Femur (tissue), 1 donor: ENCODE measurements around the gene TMEM200A.
"Not testable (repeated sequence)": the region's sequence is repeated elsewhere in the genome, so short reads cannot be mapped to it uniquely, and the experiment has no call there.

ENCODE experiments used
- DNase-seq: peaks from one replicate; pipeline ENCODE4 v3.0.0-alpha.2; 2017

The TMEM200A gene

DNA sequence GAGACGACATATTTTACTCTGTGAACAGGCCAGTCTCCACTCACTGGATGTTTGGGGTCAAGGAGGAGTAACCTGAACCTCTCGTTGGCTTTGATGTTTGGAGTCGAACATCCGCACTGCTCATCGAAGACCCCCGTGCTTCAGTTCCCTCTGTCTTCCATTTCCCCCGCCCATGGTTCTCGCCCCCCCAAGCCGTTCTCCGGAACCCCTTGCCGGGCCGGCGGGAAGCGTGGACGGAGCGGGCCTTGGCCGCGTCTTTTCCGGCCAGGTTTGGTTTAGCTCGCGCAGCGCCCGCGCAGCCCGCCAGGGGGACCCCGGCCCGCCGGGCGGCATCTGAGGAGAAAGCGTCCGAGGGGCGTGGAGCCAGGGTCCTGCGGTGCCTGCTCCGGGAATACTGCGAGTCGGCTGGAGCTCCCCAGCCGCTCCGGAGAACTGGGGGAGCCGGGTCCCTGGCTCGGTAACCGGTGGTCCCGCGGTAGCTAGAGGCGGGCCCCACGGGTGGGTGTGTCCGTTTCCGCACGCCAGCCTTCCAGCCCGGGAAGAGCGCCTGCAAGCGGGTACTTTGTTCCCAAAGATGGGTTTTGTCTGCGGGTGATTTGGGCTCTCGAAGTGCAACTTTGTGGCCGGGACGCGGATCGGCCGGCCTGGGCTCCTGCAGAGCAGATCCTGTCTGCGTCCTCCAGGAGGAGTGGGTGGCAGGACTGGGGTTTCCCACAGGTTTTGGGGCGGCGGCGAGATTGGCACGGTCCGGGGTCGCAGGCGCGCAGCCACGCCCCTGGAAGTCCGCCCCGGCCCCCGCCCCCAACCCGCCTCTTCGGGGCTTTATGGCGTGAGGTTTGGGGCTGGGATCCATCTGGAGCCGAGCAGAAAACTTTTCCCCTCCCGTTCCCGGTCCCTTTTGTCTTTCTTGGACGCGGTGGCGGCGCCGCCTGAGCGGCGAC lies at the start of gene TMEM200A:
TSS of gene TMEM200A (plus strand) at position 852 of the 941 bp plus-strand sequence. CDS start 74,406 bp downstream, outside the sequence.
- DNase-seq, result peak; percentile 84

- no peak for DNase-seq
Measured at GRCh38 chr6:130320908-130321307, 44.9 kb upstream of the TMEM200A start.

DNA sequence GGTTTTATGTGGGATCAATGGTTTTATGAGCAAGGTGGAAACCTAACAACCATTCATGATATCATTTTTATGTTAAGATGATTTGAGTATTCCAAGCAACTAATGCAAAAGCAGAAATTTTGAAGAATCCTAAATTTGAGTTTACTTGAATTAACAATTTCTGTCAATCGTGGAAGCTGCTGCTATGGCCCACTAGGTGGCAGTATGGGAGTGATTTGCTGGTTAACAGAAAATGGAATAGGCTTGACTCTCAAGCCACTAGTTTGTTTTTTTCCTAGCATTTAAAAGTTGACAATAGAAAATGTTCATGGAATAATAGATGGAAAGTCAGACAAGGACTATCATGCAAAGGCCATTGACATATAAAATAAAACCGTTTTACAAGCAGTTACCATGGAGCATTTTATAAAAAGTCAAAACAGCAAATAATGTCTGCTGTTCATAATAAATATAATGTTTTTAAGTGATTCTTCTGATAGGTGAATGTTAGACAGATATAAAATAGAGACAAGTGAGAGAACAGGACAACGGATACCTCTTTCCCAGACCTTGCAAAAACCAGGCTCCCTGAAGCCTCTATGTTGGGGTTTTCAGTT lies 43.0 kb upstream of the TMEM200A start:
- DNase-seq, result peak; percentile 44

- no peak for DNase-seq
Measured at GRCh38 chr6:130324657-130325056, 41.2 kb upstream of the TMEM200A start.

- DNase-seq, result no peak
Measured at GRCh38 chr6:130326496-130326895, 39.3 kb upstream of the TMEM200A start.

DNA sequence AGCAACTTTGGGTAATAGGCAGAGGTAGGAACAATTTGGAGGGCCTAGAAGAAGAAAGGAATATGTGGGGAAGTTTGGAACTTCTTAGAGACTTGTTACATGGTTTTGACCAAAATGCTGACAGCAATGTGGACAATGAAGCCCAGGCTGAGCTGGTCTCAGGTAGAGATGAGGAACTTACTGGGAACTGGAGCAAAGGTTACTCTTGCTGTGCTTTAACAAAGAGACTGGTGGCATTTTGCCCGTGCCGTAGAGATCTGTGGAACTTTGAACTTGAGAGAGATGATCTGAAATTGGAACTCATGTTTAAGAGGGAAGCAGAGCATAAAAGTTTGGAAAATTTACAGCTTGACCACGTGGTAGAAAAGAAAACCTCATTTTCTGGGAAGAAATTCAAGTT lies 28.3 kb upstream of the TMEM200A start:
- DNase-seq, result no peak

- not testable (repeated sequence) for DNase-seq
Measured at GRCh38 chr6:130346324-130346723, 19.5 kb upstream of the TMEM200A start.

GRCh38 chr6:130354322-130354721 lies 11.5 kb upstream of the TMEM200A start:
- no peak for DNase-seq

DNA sequence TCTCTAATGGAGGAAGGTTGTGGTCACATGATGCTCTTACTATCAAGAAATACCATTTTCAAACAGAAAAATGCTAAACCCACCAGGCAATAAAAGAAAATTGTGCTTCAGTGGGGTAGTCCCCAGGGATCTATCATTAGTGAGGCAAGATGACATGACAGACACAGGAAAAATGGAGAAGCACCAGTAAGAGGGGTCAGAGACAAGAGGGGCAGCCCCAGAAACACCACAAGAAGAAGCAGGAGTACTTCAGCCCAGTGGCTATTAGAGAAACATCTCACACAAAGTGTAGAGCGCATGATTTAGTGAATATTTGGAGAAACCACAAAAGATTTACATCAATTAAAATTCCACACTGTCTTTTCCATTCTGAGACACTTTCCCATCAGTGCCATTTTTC lies 10.2 kb upstream of the TMEM200A start:
- DNase-seq, result no peak

DNA sequence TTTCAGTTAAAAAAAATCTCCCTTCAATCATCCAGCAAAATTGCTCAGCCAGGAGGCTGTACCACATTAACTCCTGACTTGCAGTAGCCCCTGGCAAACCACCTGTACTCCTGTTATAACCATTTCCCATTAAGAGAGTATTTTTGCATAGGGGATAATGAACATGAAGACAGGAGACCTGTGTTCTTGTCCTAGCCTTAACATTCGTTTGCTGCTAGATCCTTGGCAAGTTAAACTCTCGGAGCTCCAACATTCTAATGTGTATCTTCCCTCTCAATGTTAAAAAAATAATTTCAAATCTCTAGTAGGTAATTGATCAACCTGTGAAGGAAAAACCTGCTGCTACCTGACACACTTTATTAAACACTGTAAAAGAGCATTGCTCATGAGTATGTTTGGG lies 8.4 kb upstream of the TMEM200A start:
- no peak for DNase-seq

- no peak for DNase-seq
Measured at GRCh38 chr6:130359736-130360135, 6.1 kb upstream of the TMEM200A start.

GRCh38 chr6:130362128-130362527 lies 3.7 kb upstream of the TMEM200A start:
- DNase-seq, result no peak

GRCh38 chr6:130364224-130364780 lies 1.5 kb upstream of the TMEM200A start:
- DNase-seq, result no peak

DNA sequence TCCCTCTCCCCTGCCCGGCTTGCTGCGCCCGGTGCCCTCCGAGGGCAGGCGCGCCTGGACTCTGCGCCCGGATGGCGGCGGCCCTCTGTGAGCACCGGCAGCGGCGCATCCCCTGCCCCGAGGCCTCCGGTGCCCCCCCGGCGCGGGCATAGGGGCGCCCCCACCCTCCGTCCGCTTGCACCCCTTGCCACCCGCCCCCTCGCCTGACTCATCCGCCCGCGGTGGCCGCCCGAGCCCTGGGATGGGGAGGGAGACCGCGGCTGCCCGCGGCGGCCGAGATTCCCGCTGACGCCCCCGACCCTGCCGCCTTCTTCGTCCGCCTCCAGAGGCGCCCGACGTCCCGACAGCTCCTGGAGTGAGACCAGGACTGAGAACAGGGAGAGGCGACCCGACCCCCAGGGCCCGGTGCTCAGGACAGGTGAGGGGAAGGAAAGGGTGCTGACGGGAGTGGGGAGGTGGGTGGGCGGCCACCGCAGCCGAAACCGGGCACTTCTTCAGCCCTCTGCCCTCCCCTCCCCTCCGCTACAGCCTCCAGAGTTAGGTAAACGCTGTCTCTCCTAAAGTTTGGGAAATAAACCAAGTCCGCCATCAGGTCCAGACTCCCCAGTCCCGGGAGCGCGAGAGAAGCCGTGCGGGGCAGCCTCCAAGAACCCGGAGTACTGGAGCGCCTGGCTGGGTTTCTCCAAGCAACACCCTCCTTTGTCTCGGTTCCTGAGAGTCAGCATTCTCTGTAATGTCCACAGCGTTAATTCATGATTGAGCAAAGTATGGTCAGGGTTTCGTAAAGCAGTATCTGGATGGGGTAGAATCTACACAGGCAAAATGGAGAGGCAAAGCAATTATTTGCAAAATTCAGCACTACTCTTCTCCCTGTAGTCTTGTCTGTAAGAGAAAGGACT lies 539 bp downstream of the TMEM200A start:
- peak; percentile 60 for DNase-seq

DNA sequence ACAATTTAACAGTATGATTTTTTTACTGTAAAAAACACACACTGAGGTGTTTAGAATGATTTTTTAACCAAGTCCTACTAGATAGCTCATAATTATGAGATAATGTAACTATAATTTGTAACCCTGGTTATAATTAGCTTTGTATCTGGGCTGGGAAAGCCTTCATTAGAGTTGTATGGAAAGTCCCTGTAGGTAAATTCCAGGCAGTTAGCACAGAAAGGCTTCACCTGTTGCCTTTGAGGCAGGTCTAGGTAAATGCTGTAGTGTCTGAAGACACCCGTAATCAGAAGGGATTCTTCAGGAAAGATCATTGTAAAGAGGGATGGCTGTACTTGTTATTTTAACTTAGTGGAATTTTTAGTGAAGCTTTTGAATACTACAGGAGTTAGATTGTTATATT lies 1.9 kb downstream of the TMEM200A start:
- DNase-seq, result no peak

GRCh38 chr6:130368576-130368975 lies 2.8 kb downstream of the TMEM200A start:
- DNase-seq, result no peak

GRCh38 chr6:130369831-130370230 lies 4.0 kb downstream of the TMEM200A start:
- DNase-seq, result no peak

- DNase-seq, result no peak
Measured at GRCh38 chr6:130371921-130372420, 6.2 kb downstream of the TMEM200A start.

GRCh38 chr6:130372786-130373185 lies 7.0 kb downstream of the TMEM200A start:
- DNase-seq, result no peak

DNA sequence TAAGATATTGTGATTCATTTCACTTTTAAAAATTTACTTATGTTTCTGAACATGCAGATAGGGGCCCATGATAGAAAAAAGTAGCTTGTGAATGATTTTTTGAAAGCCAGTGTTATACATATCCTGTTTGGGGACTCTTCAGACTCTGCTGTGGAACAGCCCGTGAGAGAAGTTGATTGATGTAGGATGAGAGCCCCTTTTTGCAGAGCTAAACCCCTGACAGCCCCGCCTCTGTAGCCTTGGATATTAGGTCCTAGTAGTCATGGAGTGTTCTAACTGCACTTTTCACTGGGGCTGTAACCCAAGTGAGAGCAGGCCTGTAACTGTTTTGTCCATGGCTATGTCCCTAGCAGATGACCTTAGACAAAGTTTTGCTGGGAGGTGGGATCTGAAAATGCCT lies 8.2 kb downstream of the TMEM200A start:
- DNase-seq, result no peak

- DNase-seq, result no peak
Measured at GRCh38 chr6:130376936-130377335, 11.1 kb downstream of the TMEM200A start.

DNA sequence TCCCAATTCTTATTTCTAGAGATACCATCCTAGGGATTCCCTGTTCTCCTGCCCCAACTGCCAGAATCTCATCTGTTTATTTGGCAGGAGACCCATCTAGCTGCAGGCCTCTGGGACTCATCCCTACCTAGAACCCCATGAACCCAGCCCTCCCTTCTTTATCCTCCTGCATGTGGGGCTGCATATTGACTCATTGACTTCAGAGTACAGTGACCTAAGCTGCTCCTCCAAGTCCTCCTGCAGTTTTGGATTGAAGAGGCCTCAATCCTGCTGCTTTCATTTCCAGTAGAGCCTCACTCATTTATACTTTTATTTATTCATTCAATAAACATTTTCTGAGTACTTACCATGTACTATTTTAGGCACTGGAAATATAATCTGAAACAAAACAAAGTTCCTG lies 11.6 kb downstream of the TMEM200A start:
- no peak for DNase-seq

- no peak for DNase-seq
Measured at GRCh38 chr6:130377915-130378314, 12.1 kb downstream of the TMEM200A start.
